ENCODE results near the gene SQSTM1. TPM values are rescaled to one million over a fixed set of nuclear protein-coding genes. Genes with fewer than 3 reads are reported as not detected.

The SQSTM1 gene
- total RNA-seq, 1 donor = 229 TPM

DNA sequence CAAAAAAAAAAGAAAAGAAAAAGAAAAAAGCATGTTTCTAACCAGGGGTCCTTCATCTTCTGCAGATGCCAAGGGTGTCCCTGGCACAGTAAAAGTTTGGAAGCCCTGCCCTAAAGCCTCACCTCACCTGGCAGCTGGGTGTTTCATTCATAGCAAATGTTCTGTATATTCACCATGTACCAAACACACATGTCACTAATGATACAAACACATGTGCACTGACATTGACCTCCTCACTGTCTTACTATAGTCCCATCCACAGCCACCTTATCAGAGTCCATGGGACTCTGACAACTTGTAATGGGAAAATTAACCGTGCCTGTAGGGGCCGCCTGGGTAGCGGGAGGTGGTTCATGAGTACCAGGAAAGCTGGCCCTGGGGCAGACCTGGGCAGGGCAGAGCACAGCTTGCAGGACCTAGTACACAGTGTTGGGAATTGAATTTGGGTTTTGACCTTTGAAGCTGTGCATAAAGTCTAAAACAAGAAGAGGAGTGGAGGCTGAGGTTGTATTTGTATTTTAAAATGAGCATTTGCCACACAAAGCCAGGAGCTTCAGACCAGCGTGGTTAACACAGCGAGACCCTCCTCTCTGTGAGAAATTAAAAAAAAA is 7.6 kb upstream of the SQSTM1 start:
- no peaks in the 10 kb centered on the region for H3K27me3 ChIP-seq (ENCODE audit: insufficient read depth, low read length)
- no peaks in the 10 kb centered on the region for H3K9me3 ChIP-seq (ENCODE audit: low read depth, low read length)
- no peak overlapping the region for H3K4me3 ChIP-seq (ENCODE audit: low read length)
- peaks cover 17% of the 10 kb centered on the region for H3K4me1 ChIP-seq (ENCODE audit: insufficient read depth, low read length)

DNA sequence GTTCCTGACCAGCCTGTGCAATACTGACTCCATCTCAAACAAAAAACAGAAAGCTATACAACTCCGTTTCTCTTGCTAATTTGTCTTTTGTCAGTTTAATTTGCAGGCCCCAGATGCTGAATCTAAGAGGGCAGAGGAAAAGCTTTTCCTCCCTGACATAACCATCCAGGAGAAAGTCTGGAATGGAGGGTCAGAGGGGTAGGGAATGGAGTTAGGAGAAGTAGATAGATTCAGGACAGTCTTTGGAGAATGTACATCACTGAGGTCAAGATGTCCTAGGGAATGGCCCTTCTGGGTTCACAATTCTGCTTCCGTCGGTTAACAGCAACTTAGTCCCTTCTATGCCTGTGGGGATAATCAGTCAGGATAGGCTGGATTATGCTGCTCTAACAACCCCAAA is 6.6 kb upstream of the SQSTM1 start:
- Histone ChIP-seq H3K4me3 (ENCODE audit: low read length) (no peak overlapping the region), H3K27me3 (ENCODE audit: insufficient read depth, low read length) (no peaks in the 10 kb centered on the region), H3K9me3 (ENCODE audit: low read depth, low read length) (no peaks in the 10 kb centered on the region), H3K4me1 (ENCODE audit: insufficient read depth, low read length) (peaks cover 25% of the 10 kb centered on the region)

DNA sequence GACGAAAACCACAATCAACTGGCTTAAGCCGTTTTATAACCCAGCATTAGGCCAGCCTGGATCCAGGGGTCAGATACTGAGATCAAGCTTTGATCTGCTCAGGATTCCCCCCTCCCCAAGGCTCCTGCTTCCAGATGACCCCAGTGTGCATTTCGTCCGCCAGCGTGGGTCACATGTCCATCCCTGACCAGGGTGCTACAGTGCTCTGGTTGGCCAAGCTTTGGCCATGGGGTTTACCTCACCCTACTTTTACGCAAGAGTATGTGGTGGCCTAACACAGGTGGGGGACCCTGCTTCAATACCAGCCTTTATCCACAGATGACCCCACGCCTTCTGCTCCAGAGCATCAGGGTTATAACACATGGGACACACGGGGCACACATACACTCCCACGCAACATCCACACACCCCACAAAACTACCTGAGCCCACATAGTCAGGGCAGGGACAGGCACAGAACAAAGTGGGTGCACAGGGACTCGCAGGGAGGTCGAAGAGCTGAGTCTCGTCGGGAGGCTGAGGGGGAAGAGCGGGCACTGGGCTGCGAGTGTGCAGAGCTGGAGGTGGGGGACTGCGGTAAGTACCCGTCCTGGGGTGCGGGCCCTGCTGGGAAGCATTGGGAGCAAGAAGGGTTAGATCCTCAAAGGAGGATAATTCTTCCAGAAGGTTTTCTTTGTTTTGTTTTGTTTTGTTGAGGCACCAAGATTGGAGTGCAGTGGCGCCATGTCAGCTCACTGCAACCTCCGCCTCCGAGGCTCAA is 5.0 kb upstream of the SQSTM1 start:
- Histone ChIP-seq H3K4me3 (ENCODE audit: low read length) (no peak overlapping the region), H3K9me3 (ENCODE audit: low read depth, low read length) (no peaks in the 10 kb centered on the region), H3K4me1 (ENCODE audit: insufficient read depth, low read length) (peaks cover 40% of the 10 kb centered on the region), H3K27me3 (ENCODE audit: insufficient read depth, low read length) (no peaks in the 10 kb centered on the region)

DNA sequence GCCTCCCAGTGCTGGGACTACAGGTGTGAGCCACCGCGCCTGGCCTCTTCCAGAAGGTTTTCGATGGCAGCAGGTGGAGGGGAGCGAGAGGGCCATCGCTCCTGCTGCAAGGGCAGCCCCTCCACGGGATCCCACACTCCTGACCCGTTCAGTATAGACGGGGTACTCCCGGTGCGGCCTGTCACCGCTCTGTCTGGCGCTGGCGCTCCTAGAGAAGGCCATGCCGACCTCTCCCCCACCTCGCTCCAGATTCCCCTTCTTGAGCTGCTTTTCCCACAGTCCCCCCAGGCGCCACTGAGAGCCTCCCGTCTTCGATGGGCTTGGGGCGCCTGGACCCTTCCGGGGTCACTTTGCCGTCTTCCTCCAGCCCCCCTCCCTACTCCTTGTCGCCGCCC is 4.3 kb upstream of the SQSTM1 start:
- Histone ChIP-seq H3K4me3 (ENCODE audit: low read length) (no peak overlapping the region), H3K27me3 (ENCODE audit: insufficient read depth, low read length) (no peaks in the 10 kb centered on the region), H3K4me1 (ENCODE audit: insufficient read depth, low read length) (peaks cover 40% of the 10 kb centered on the region), H3K9me3 (ENCODE audit: low read depth, low read length) (no peaks in the 10 kb centered on the region)

DNA sequence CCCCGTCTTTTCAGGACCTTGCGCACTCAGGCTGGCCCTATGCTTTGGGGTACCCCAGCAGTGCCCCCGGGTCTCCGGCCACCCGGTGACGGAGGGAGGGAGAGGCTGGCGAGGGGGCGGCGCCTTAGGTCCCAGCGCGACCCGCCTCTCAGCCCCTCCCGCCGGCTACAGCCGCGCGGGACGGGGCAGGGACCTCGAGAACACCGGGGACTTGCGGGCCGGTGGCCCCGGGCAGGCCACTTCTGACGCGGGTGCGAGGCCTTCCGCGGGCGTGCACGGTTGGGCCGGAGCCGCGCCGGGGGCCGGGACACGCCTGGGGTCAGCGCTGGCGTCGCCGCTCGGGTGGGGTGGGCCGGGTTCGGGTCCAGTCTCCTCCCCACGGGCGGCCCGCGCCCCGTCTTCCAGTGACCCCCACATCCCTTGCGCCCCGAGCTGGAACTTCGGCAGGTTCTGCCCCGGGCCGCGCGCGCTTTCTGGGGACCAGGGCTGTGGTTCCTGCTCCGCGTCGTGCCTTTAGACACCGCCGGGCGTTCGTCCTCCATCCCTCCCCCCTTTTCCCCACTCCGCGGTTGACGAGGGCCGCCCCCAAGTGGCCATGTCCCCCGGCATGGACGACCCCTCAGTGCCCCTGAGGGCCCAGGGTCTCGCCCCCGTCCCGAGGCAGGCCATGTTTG is 3.8 kb upstream of the SQSTM1 start:
- Histone ChIP-seq H3K27me3 (ENCODE audit: insufficient read depth, low read length) (no peaks in the 10 kb centered on the region), H3K4me3 (ENCODE audit: low read length) (peak overlapping the region; percentile 13), H3K9me3 (ENCODE audit: low read depth, low read length) (no peaks in the 10 kb centered on the region), H3K4me1 (ENCODE audit: insufficient read depth, low read length) (peaks cover 44% of the 10 kb centered on the region)

DNA sequence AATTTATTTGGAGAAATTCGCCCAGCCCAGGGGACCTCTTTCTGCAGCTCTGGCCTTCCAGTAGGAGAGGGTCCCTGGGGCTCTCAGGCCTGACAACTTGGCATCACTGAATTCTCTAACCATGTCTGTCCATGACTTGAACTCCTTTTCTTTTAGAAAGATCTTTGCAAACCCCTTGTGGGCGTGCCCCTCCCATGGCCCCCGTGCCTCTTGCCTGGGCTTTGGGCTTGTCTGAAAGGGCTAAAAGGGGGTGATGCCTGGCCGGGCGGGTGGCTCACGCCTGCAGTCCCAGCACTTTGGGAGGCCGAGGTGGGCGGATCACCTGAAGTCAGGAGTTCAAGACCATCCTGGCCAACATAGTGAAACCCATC is 3.2 kb upstream of the SQSTM1 start:
- Histone ChIP-seq H3K9me3 (ENCODE audit: low read depth, low read length) (no peaks in the 10 kb centered on the region), H3K4me1 (ENCODE audit: insufficient read depth, low read length) (peaks cover 49% of the 10 kb centered on the region), H3K27me3 (ENCODE audit: insufficient read depth, low read length) (no peaks in the 10 kb centered on the region), H3K4me3 (ENCODE audit: low read length) (no peak overlapping the region)

DNA sequence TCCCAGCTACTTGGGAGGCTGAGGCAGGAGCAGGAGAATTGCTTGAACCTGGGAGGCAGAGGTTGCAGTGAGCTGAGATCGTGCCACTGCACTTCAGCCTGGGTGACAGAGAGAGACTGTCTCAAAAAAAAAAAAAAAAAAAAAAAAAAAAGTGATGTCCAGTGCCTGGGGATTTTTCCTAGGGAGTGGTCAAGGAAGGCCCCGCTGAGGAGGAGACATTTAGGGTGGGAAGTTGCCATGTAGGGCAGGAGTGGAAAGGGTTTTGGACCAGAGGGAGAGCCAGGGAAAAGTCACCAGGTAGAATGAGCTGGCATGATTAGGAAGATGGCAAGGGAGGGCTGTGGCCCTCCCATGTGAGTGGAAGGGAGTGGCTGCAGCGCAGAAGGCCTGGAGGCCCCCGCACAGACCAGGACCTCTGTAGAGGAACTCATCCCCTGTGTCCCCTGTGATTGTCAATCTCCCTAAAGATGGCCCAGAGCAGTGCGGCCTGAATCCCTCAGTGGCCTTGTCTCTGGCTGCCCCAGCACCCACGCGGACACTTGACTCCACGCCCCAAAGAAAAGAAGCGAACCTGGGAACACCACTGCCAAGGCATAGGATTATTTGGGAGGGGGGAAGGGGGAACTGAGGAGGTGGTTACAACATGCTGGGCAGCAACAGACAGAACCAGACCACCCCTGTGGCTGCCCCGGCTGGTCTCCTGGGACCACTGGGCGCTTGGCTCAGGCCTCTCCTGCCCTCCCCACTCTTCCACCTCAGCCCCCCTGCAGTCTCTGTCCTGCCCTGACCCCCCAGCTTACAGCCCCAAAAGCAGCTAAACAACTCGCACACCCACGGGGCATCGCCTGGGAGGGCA is 2.6 kb upstream of the SQSTM1 start:
- H3K4me3 ChIP-seq (ENCODE audit: low read length) = peak overlapping the region; percentile 12
- peaks cover 56% of the 10 kb centered on the region for H3K4me1 ChIP-seq (ENCODE audit: insufficient read depth, low read length)
- no peaks in the 10 kb centered on the region for H3K27me3 ChIP-seq (ENCODE audit: insufficient read depth, low read length)
- no peaks in the 10 kb centered on the region for H3K9me3 ChIP-seq (ENCODE audit: low read depth, low read length)

DNA sequence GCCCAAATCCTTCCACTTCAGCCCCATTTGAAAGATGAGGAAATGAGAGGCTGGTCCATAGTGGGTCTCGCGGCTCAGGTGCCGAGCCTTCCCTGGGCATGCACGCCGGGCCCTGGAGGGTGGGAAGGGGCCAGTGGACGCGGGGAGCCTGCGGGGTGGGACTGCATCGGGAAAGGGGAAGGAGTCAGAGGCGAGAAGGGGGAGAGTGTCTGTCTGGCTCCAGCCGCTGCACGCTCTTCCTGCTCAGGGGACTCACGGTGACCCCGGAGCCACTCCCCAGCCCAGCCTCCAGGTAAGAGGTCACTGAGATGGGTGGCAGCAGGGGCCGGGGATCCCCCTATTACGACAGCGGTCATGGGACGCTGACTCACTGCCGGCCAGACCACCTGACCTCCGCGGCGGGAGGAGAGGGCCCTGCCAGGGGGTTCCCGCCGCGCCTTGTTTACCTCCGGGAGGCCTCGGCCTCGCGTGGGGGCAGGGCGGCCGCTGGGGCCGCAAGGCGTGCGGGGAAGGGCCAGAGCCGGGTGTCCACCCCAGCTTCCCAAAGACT is 1.9 kb upstream of the SQSTM1 start:
- Histone ChIP-seq H3K4me1 (ENCODE audit: insufficient read depth, low read length) (peaks cover 57% of the 10 kb centered on the region), H3K9me3 (ENCODE audit: low read depth, low read length) (no peaks in the 10 kb centered on the region), H3K4me3 (ENCODE audit: low read length) (peak overlapping the region; percentile 12), H3K27me3 (ENCODE audit: insufficient read depth, low read length) (no peaks in the 10 kb centered on the region)

DNA sequence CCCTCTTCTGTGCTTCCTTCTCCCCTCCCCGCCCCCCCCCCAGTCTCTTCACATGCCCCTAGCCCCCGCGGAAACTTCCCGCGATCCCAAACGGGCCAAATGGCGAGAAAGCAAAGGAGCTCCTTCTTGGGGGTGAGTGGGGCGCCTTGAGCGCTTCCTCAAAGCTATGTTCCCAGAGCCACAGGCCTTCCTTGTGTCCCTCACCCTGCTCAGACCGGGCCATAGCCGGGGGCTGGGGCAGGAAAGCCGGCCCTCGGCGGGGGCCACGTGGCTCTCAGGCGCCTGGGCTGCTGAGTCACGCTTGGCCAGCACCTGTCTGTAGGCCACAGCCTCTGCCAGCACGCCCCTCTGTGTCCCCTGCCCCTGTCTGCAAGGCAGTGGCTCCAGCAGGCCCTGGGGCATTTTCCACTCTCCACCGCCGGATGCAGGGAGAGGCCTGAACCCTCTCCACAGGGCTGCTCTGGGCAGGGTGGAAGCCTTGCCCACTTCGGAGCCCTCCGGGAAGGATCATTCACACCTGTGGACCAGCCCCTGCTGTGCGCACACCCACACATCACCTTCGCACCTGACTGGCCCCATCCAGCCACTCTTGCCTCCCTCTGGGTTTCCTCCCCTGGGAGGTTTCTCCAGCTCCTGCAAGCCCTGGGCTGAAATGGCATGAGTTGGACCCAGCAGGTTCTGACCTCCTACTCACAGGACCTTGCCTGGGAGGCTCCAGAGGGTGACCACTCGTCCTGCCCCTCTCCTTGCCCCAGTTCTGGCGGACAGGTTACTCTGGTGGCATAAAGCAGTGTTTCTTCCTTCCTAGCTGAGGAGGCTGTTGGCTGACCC is 1.2 kb upstream of the SQSTM1 start:
- Histone ChIP-seq H3K27me3 (ENCODE audit: insufficient read depth, low read length) (no peaks in the 10 kb centered on the region), H3K4me1 (ENCODE audit: insufficient read depth, low read length) (peaks cover 57% of the 10 kb centered on the region), H3K4me3 (ENCODE audit: low read length) (peak overlapping the region; percentile 12), H3K9me3 (ENCODE audit: low read depth, low read length) (no peaks in the 10 kb centered on the region)

DNA sequence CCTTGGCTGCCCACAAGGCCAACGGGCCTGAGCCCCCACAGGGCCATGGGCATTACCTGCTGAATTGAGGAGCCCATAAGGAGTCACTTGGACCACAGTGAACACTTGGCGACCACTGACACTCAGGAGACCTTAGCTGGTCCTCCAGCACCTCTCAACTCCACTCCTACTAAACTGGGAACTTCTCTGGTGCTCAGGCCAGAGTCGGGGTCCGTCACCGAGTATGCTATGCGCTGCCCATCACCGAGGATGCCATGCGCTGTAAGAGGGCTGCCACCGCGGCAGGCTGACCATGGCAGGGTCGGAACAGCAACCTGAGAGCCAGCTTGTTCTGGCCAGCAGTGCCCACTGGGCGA is 600 bp upstream of the SQSTM1 start:
- H3K4me1 ChIP-seq (ENCODE audit: insufficient read depth, low read length) = peaks cover 57% of the 10 kb centered on the region
- H3K27me3 ChIP-seq (ENCODE audit: insufficient read depth, low read length) = no peaks in the 10 kb centered on the region
- no peaks in the 10 kb centered on the region for H3K9me3 ChIP-seq (ENCODE audit: low read depth, low read length)
- H3K4me3 ChIP-seq (ENCODE audit: low read length) = peak overlapping the region; percentile 96

DNA sequence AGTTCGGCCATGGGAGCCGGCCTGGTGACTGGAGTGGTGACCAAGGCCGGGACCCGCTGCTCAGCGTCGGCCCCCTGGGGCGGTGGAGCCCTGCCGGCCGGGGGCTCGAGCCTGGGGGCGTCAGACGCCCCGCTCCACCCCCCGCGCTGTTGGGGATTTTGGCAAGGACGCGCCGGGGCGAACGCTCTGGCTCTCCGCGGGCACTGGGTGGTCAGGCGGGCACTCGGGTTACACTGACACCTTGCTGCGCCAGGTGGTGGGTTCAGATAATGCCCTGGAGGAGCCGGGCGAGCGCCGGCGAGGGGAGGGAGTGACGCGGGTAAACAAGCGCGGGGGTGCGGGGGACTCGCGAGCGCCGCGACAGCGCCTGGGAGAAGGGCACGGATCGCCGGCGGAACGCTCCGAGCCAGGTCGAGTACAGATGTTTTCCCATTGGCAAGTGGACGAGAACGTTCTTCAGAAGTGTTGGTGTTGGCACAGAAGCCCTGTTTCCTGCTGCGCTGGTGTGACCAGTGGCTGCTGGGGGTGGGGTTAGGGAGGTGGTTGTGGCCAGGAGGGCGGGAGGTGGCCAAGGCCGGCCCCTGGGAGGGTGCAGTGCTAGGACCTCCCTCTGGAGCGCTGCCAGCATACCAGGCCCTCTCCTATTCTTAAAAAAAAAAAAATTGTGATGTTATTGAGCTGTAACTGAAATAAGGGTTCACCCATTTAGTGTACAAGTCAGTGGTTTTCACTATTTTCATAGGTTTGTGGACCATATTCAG is 773 bp downstream of the SQSTM1 start:
- H3K27me3 ChIP-seq (ENCODE audit: insufficient read depth, low read length) = no peaks in the 10 kb centered on the region
- peak overlapping the region; percentile 96 for H3K4me3 ChIP-seq (ENCODE audit: low read length)
- no peaks in the 10 kb centered on the region for H3K9me3 ChIP-seq (ENCODE audit: low read depth, low read length)
- H3K4me1 ChIP-seq (ENCODE audit: insufficient read depth, low read length) = peaks cover 55% of the 10 kb centered on the region

DNA sequence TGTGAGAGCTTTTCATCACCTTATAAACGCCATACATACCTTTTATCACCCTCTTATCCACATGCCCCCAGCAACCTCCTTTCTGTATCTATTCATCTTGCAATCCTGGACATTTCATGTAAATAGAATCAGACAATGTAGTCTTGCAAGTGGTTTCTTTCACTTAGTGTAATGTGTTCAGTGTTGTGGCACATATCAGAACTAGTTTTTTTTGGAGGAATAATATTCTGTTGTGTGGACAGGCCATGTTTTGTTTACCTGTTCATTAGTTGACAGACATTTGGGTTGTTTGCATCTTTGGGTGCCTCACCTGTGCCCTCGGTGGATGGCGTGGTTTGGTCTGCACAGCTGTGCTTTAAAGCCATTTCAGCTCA is 1.3 kb downstream of the SQSTM1 start:
- Histone ChIP-seq H3K27me3 (ENCODE audit: insufficient read depth, low read length) (no peaks in the 10 kb centered on the region), H3K4me1 (ENCODE audit: insufficient read depth, low read length) (peaks cover 54% of the 10 kb centered on the region), H3K4me3 (ENCODE audit: low read length) (peak overlapping the region; percentile 96), H3K9me3 (ENCODE audit: low read depth, low read length) (no peaks in the 10 kb centered on the region)

DNA sequence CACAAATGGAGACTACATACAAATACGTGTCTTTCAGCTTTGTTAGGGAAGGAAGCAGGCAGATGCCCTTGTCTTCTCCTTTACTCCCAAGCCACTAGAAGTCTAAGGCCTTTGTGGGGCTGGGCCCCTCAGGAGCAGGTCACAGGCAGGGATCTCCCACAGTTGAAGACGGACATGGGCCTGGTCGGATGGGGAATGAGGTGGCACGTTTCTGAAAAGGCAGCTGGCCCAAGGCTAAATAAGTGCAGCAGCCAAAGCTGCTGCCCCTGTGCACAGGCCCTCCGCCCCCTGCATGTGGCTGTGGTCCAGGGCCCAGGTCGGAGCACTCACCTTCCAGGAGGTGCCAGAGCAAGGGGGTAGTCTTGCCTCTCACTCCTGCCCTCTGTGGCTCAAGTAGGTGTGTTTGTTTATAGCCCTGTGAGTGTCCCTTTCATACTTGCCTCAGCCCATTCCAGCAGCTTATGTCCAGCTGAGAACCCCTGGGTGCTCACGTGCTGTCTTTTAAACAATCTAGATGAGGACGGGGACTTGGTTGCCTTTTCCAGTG is 1.8 kb downstream of the SQSTM1 start:
- no peaks in the 10 kb centered on the region for H3K9me3 ChIP-seq (ENCODE audit: low read depth, low read length)
- no peak overlapping the region for H3K4me3 ChIP-seq (ENCODE audit: low read length)
- H3K27me3 ChIP-seq (ENCODE audit: insufficient read depth, low read length) = no peaks in the 10 kb centered on the region
- peaks cover 51% of the 10 kb centered on the region for H3K4me1 ChIP-seq (ENCODE audit: insufficient read depth, low read length)

Data from mononuclear cell (primary cell).